AG09309 (cell line): ENCODE measurements around the gene AGPAT3.
A peak's percentile ranks its signal among the peaks of the same experiment; 100 is the strongest.

ENCODE experiments used
- DNase-seq: peaks from one replicate; pipeline ENCODE4 v3.0.0-alpha.2; 2010; ENCODE audit warnings: low read depth
- H3K4me3 ChIP-seq: 2 replicates; pipeline ENCODE4 v1.5.1; 2011; ENCODE audit warnings: mild to moderate bottlenecking, low read depth, low read length, moderate library complexity; ENCODE audit not compliant: control insufficient read depth
- CTCF ChIP-seq: IDR thresholded peaks from 2 replicates; pipeline ENCODE4 v1.5.1; 2011; ENCODE audit warnings: mild to moderate bottlenecking, low read depth, low read length, inconsistent platforms; ENCODE audit not compliant: insufficient read depth, control insufficient read depth; ENCODE audit errors: missing control alignments

The AGPAT3 gene

GRCh38 chr21:43916691-43917514 is 51.9 kb downstream of the AGPAT3 start:
- DNase-seq: no peak
- TF ChIP-seq CTCF: no peak
- H3K4me3 ChIP-seq: peak overlapping the region; percentile 42

- no peak for DNase-seq
- TF ChIP-seq CTCF: no peak
- H3K4me3 ChIP-seq: no peak overlapping the region
Observed at GRCh38 chr21:43917515-43918384, 52.7 kb downstream of the AGPAT3 start.

GRCh38 chr21:43918385-43918947 is 53.4 kb downstream of the AGPAT3 start:
- no peak for TF ChIP-seq CTCF
- H3K4me3 ChIP-seq: no peak overlapping the region
- DNase-seq: no peak

- H3K4me3 ChIP-seq: no peak overlapping the region
- no peak for TF ChIP-seq CTCF
- no peak for DNase-seq
Observed at GRCh38 chr21:43919283-43919682, 54.3 kb downstream of the AGPAT3 start.

GRCh38 chr21:43919871-43920801 is 55.1 kb downstream of the AGPAT3 start:
- no peak for DNase-seq
- H3K4me3 ChIP-seq: no peak overlapping the region
- TF ChIP-seq CTCF: no peak

- DNase-seq: no peak
- no peak overlapping the region for H3K4me3 ChIP-seq
- TF ChIP-seq CTCF: no peak
Observed at GRCh38 chr21:43921571-43921978, 56.6 kb downstream of the AGPAT3 start.
